Kidney epithelial cell (primary cell): ENCODE results near the gene TMEM161B. TPM values are rescaled to one million over a fixed set of nuclear protein-coding genes. Genes with fewer than 3 reads are reported as not detected.
"Not testable (repeated sequence)": the region's sequence is repeated elsewhere in the genome, so short reads cannot be mapped to it uniquely, and the experiment has no call there.

ENCODE experiments used
- DNase-seq: peaks from one replicate; pipeline ENCODE4 v3.0.0-alpha.2; 2010; ENCODE audit warnings: low read depth
- H3K27me3 ChIP-seq: 2 replicates; pipeline ENCODE4 v1.6.0; 2011; ENCODE audit warnings: low read length; ENCODE audit not compliant: control insufficient read depth, insufficient read depth
- H3K36me3 ChIP-seq: 2 replicates; pipeline ENCODE4 v1.5.1; 2011; ENCODE audit warnings: low read length; ENCODE audit not compliant: control insufficient read depth, insufficient read depth
- H3K4me3 ChIP-seq: 2 replicates; pipeline ENCODE4 v1.5.1; 2011; ENCODE audit warnings: low read depth, mild to moderate bottlenecking, control low read depth, low read length
- CTCF ChIP-seq: IDR thresholded peaks from 2 replicates; pipeline ENCODE4 v1.5.1; 2011; ENCODE audit warnings: mild to moderate bottlenecking, moderate library complexity, low read length, control low read depth, inconsistent platforms; ENCODE audit not compliant: insufficient read depth, poor library complexity, severe bottlenecking
- total RNA-seq: library from RNA; depleted of rRNA; stranded (reverse); fragments of >200 nt; gene quantifications from 2 replicates; pipeline ENCODE4 v1.2.3, GENCODE V29; 2015

The TMEM161B gene
- total RNA-seq, 1 donor from 2014 or later: 10.4 TPM

- Histone ChIP-seq H3K36me3 (no peaks in the 10 kb centered on the region), H3K4me3 (no peak overlapping the region), H3K27me3 (no peaks in the 10 kb centered on the region)
- no peak for TF ChIP-seq CTCF
- no peak for DNase-seq
Measured at GRCh38 chr5:88190106-88190834, 78.4 kb downstream of the TMEM161B start.

GRCh38 chr5:88189484-88189883 lies 79.2 kb downstream of the TMEM161B start:
- H3K36me3 ChIP-seq, DNase-seq, H3K4me3 ChIP-seq, H3K27me3 ChIP-seq: not testable (repeated sequence)

GRCh38 chr5:88188458-88189132 lies 80.0 kb downstream of the TMEM161B start:
- H3K4me3 ChIP-seq: no peak overlapping the region
- H3K27me3 ChIP-seq: no peaks in the 10 kb centered on the region
- TF ChIP-seq CTCF: no peak
- no peak for DNase-seq
- H3K36me3 ChIP-seq: no peaks in the 10 kb centered on the region

GRCh38 chr5:88183255-88183654 lies 85.4 kb downstream of the TMEM161B start:
- no peak for DNase-seq
- Histone ChIP-seq H3K4me3 (no peak overlapping the region), H3K27me3 (no peaks in the 10 kb centered on the region), H3K36me3 (no peaks in the 10 kb centered on the region)
- TF ChIP-seq CTCF: no peak

- not testable (repeated sequence) for H3K36me3 ChIP-seq, H3K27me3 ChIP-seq, DNase-seq, H3K4me3 ChIP-seq
Measured at GRCh38 chr5:88177486-88177885, 91.2 kb downstream of the TMEM161B start.

GRCh38 chr5:88172847-88173758 lies 95.5 kb downstream of the TMEM161B start:
- no peak overlapping the region for H3K4me3 ChIP-seq
- no peaks in the 10 kb centered on the region for H3K27me3 ChIP-seq
- no peak for TF ChIP-seq CTCF
- no peaks in the 10 kb centered on the region for H3K36me3 ChIP-seq
- DNase-seq: no peak
